ENCODE data around the gene BASP1. TPM values are rescaled to one million over a fixed set of nuclear protein-coding genes. Genes with fewer than 3 reads are reported as not detected.
"Not testable (repeated sequence)": the region's sequence is repeated elsewhere in the genome, so short reads cannot be mapped to it uniquely, and the experiment has no call there.

BASP1 gene
- polyA plus RNA-seq, 4 donors = 0.67 to 9.5 (median 6.9) TPM

GRCh38 chr5:17302604-17303003 is 85.2 kb downstream of the BASP1 start:
- Histone ChIP-seq H3K27ac (ENCODE audit: low read depth in 1 of 3, low read length in 2 of 3) (no peak overlapping the region), H3K9me3 (ENCODE audit: control insufficient read depth in 2 of 2, insufficient read depth in 1 of 2, low read depth in 1 of 2, low read length in 1 of 2) (no peaks in the 10 kb centered on the region), H3K4me3 (ENCODE audit: low read depth in 1 of 3, low read length in 3 of 3) (no peak overlapping the region), H3K4me1 (ENCODE audit: control insufficient read depth in 3 of 3, insufficient read depth in 2 of 3, low read depth in 1 of 3, low read length in 2 of 3) (peaks cover 0 to 4% (median 0%) of the 10 kb centered on the region in 3 donors), H3K27me3 (ENCODE audit: control insufficient read depth in 3 of 3, insufficient read depth in 3 of 3, low read length in 3 of 3) (peaks cover 0 to 2% (median 0%) of the 10 kb centered on the region in 3 donors), H3K36me3 (ENCODE audit: control insufficient read depth in 3 of 3, insufficient read depth in 2 of 3, low read depth in 1 of 3, low read length in 3 of 3) (no peaks in the 10 kb centered on the region)
- FAIRE-seq (no peak), DNase-seq (no peak)
- WGBS, 3 donors = 75 to 80% (median 78%) methylated on average over 4 of the region's 4 CpGs

GRCh38 chr5:17304282-17304681 is 86.9 kb downstream of the BASP1 start:
- Histone ChIP-seq H3K36me3 (ENCODE audit: control insufficient read depth in 3 of 3, insufficient read depth in 2 of 3, low read depth in 1 of 3, low read length in 3 of 3) (no peaks in the 10 kb centered on the region), H3K4me3 (ENCODE audit: low read depth in 1 of 3, low read length in 3 of 3) (no peak overlapping the region), H3K27me3 (ENCODE audit: control insufficient read depth in 3 of 3, insufficient read depth in 3 of 3, low read length in 3 of 3) (peaks cover 0 to 2% (median 0%) of the 10 kb centered on the region in 3 donors), H3K27ac (ENCODE audit: low read depth in 1 of 3, low read length in 2 of 3) (no peak overlapping the region), H3K9me3 (ENCODE audit: control insufficient read depth in 2 of 2, insufficient read depth in 1 of 2, low read depth in 1 of 2, low read length in 1 of 2) (no peaks in the 10 kb centered on the region), H3K4me1 (ENCODE audit: control insufficient read depth in 3 of 3, insufficient read depth in 2 of 3, low read depth in 1 of 3, low read length in 2 of 3) (peaks cover 0 to 4% (median 0%) of the 10 kb centered on the region in 3 donors)
- 65 to 76% (median 73%) methylated on average over 4 of the region's 4 CpGs for WGBS, 3 donors
- FAIRE-seq = no peak
- DNase-seq = no peak

GRCh38 chr5:17305017-17305416 is 87.6 kb downstream of the BASP1 start:
- 14 to 40% (median 25%) methylated on average over 5 of the region's 5 CpGs for WGBS, 3 donors
- no peak for FAIRE-seq

GRCh38 chr5:17305964-17306725 is 88.7 kb downstream of the BASP1 start:
- no peak for FAIRE-seq
- Histone ChIP-seq H3K9me3 (ENCODE audit: control insufficient read depth in 2 of 2, insufficient read depth in 1 of 2, low read depth in 1 of 2, low read length in 1 of 2) (no peaks in the 10 kb centered on the region), H3K27ac (ENCODE audit: low read depth in 1 of 3, low read length in 2 of 3) (no peak overlapping the region), H3K27me3 (ENCODE audit: control insufficient read depth in 3 of 3, insufficient read depth in 3 of 3, low read length in 3 of 3) (no peaks in the 10 kb centered on the region), H3K4me3 (ENCODE audit: low read depth in 1 of 3, low read length in 3 of 3) (no peak overlapping the region), H3K36me3 (ENCODE audit: control insufficient read depth in 3 of 3, insufficient read depth in 2 of 3, low read depth in 1 of 3, low read length in 3 of 3) (no peaks in the 10 kb centered on the region), H3K4me1 (ENCODE audit: control insufficient read depth in 3 of 3, insufficient read depth in 2 of 3, low read depth in 1 of 3, low read length in 2 of 3) (peaks cover 0 to 4% (median 0%) of the 10 kb centered on the region in 3 donors)
- 22 to 54% (median 27%) methylated on average over 14 of the region's 14 CpGs for WGBS, 3 donors
- DNase-seq = peak; percentile 16 to 46

More at GRCh38 chr5:17305017-17305416, 87.6 kb downstream of the BASP1 start:
- DNase-seq = no peak
- Histone ChIP-seq H3K36me3 (ENCODE audit: control insufficient read depth in 3 of 3, insufficient read depth in 2 of 3, low read depth in 1 of 3, low read length in 3 of 3) (no peaks in the 10 kb centered on the region), H3K4me3 (ENCODE audit: low read depth in 1 of 3, low read length in 3 of 3) (no peak overlapping the region), H3K4me1 (ENCODE audit: control insufficient read depth in 3 of 3, insufficient read depth in 2 of 3, low read depth in 1 of 3, low read length in 2 of 3) (peaks cover 0 to 4% (median 0%) of the 10 kb centered on the region in 3 donors), H3K27ac (ENCODE audit: low read depth in 1 of 3, low read length in 2 of 3) (no peak overlapping the region), H3K27me3 (ENCODE audit: control insufficient read depth in 3 of 3, insufficient read depth in 3 of 3, low read length in 3 of 3) (no peaks in the 10 kb centered on the region), H3K9me3 (ENCODE audit: control insufficient read depth in 2 of 2, insufficient read depth in 1 of 2, low read depth in 1 of 2, low read length in 1 of 2) (no peaks in the 10 kb centered on the region)

- Histone ChIP-seq H3K9me3 (ENCODE audit: control insufficient read depth in 2 of 2, insufficient read depth in 1 of 2, low read depth in 1 of 2, low read length in 1 of 2) (no peaks in the 10 kb centered on the region), H3K27ac (ENCODE audit: low read depth in 1 of 3, low read length in 2 of 3) (no peak overlapping the region), H3K4me3 (ENCODE audit: low read depth in 1 of 3, low read length in 3 of 3) (no peak overlapping the region), H3K4me1 (ENCODE audit: control insufficient read depth in 3 of 3, insufficient read depth in 2 of 3, low read depth in 1 of 3, low read length in 2 of 3) (peaks cover 0 to 4% (median 0%) of the 10 kb centered on the region in 3 donors), H3K36me3 (ENCODE audit: control insufficient read depth in 3 of 3, insufficient read depth in 2 of 3, low read depth in 1 of 3, low read length in 3 of 3) (no peaks in the 10 kb centered on the region), H3K27me3 (ENCODE audit: control insufficient read depth in 3 of 3, insufficient read depth in 3 of 3, low read length in 3 of 3) (no peaks in the 10 kb centered on the region)
- no peak for DNase-seq
- no peak for FAIRE-seq
- WGBS, 3 donors = 90 to 91% (median 91%) methylated on average over 12 to 14 of the region's 14 CpGs
These were observed 89.3 kb downstream of the BASP1 start for GRCh38 chr5:17306726-17307091.

GRCh38 chr5:17307440-17307839 is 90.0 kb downstream of the BASP1 start:
- H3K27ac ChIP-seq (ENCODE audit: low read depth in 1 of 3, low read length in 2 of 3); FAIRE-seq; H3K36me3 ChIP-seq (ENCODE audit: control insufficient read depth in 3 of 3, insufficient read depth in 2 of 3, low read depth in 1 of 3, low read length in 3 of 3); H3K9me3 ChIP-seq (ENCODE audit: control insufficient read depth in 2 of 2, insufficient read depth in 1 of 2, low read depth in 1 of 2, low read length in 1 of 2); H3K27me3 ChIP-seq (ENCODE audit: control insufficient read depth in 3 of 3, insufficient read depth in 3 of 3, low read length in 3 of 3); DNase-seq; H3K4me3 ChIP-seq (ENCODE audit: low read depth in 1 of 3, low read length in 3 of 3); H3K4me1 ChIP-seq (ENCODE audit: control insufficient read depth in 3 of 3, insufficient read depth in 2 of 3, low read depth in 1 of 3, low read length in 2 of 3): not testable (repeated sequence)
- WGBS, 3 donors = 81 to 90% (median 81%) methylated on average over 4 of the region's 4 CpGs

GRCh38 chr5:17308326-17309065 is 91.1 kb downstream of the BASP1 start:
- 85 to 86% (median 86%) methylated on average over 9 of the region's 9 CpGs for WGBS, 3 donors
- H3K36me3 ChIP-seq (ENCODE audit: control insufficient read depth in 3 of 3, insufficient read depth in 2 of 3, low read depth in 1 of 3, low read length in 3 of 3) = no peaks in the 10 kb centered on the region
- no peak overlapping the region for H3K27ac ChIP-seq (ENCODE audit: low read depth in 1 of 3, low read length in 2 of 3)
- no peak overlapping the region for H3K4me3 ChIP-seq (ENCODE audit: low read depth in 1 of 3, low read length in 3 of 3)
- no peaks in the 10 kb centered on the region for H3K9me3 ChIP-seq (ENCODE audit: control insufficient read depth in 2 of 2, insufficient read depth in 1 of 2, low read depth in 1 of 2, low read length in 1 of 2)
- no peaks in the 10 kb centered on the region for H3K27me3 ChIP-seq (ENCODE audit: control insufficient read depth in 3 of 3, insufficient read depth in 3 of 3, low read length in 3 of 3)
- FAIRE-seq (no peak), DNase-seq (no peak)
- H3K4me1 ChIP-seq (ENCODE audit: control insufficient read depth in 3 of 3, insufficient read depth in 2 of 3, low read depth in 1 of 3, low read length in 2 of 3) = peaks cover 0 to 4% (median 0%) of the 10 kb centered on the region in 3 donors

- Histone ChIP-seq H3K4me1 (ENCODE audit: control insufficient read depth in 3 of 3, insufficient read depth in 2 of 3, low read depth in 1 of 3, low read length in 2 of 3) (peaks cover 0 to 4% (median 0%) of the 10 kb centered on the region in 3 donors), H3K27ac (ENCODE audit: low read depth in 1 of 3, low read length in 2 of 3) (no peak overlapping the region), H3K36me3 (ENCODE audit: control insufficient read depth in 3 of 3, insufficient read depth in 2 of 3, low read depth in 1 of 3, low read length in 3 of 3) (no peaks in the 10 kb centered on the region), H3K4me3 (ENCODE audit: low read depth in 1 of 3, low read length in 3 of 3) (no peak overlapping the region), H3K9me3 (ENCODE audit: control insufficient read depth in 2 of 2, insufficient read depth in 1 of 2, low read depth in 1 of 2, low read length in 1 of 2) (no peaks in the 10 kb centered on the region), H3K27me3 (ENCODE audit: control insufficient read depth in 3 of 3, insufficient read depth in 3 of 3, low read length in 3 of 3) (no peaks in the 10 kb centered on the region)
- WGBS, 3 donors = 69 to 78% (median 71%) methylated on average over 3 of the region's 3 CpGs
- no peak for DNase-seq
- no peak for FAIRE-seq
These were observed 92.0 kb downstream of the BASP1 start for GRCh38 chr5:17309462-17309861.

Data from small intestine (tissue), 7 donors.